ENCODE results near the gene ANKRD33B. TPM values are rescaled to one million over a fixed set of nuclear protein-coding genes. Genes with fewer than 3 reads are reported as not detected.

ANKRD33B gene
- total RNA-seq, 1 donor from 2014 or later = 14.2 TPM

DNA sequence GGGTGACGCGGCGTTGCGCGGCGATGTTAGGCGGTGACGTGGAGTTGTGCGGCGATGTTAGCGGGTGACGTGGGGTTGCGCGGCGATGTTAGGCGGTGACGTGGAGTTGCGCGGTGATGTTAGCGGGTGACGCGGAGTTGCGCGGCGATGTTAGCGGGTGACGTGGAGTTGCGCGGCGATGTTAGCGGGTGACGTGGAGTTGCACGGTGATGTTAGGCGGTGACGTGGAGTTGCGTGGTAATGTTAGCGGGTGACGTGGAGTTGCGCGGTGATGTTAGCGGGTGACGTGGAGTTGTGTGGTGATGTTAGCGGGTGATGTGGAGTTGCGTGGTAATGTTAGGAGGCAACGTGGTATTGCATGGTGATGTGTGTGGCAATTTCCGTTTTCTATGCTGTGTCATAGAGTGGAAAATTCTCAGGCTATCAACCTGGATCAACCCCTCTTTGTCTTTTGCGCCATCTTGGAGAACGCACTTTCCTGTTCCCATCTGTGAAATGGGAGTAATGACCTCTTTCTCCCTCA is 76.0 kb downstream of the ANKRD33B start:
- no peak overlapping the region for H3K27ac ChIP-seq
- H3K27me3 ChIP-seq = no peaks in the 10 kb centered on the region
- peaks cover 10% of the 10 kb centered on the region for H3K4me1 ChIP-seq
- no peak overlapping the region for H3K4me3 ChIP-seq
- no peak for DNase-seq (ENCODE audit: extremely low spot score in 2 of 2)
- TF ChIP-seq POLR2A (IDR thresholded peaks at IDR 0.05) = no peak
- TF ChIP-seq POLR2AphosphoS5 (IDR thresholded peaks at IDR 0.05; ENCODE audit: insufficient read depth in 1 of 2, low read depth in 1 of 2) = no peak
- TF ChIP-seq, protein P1, sequence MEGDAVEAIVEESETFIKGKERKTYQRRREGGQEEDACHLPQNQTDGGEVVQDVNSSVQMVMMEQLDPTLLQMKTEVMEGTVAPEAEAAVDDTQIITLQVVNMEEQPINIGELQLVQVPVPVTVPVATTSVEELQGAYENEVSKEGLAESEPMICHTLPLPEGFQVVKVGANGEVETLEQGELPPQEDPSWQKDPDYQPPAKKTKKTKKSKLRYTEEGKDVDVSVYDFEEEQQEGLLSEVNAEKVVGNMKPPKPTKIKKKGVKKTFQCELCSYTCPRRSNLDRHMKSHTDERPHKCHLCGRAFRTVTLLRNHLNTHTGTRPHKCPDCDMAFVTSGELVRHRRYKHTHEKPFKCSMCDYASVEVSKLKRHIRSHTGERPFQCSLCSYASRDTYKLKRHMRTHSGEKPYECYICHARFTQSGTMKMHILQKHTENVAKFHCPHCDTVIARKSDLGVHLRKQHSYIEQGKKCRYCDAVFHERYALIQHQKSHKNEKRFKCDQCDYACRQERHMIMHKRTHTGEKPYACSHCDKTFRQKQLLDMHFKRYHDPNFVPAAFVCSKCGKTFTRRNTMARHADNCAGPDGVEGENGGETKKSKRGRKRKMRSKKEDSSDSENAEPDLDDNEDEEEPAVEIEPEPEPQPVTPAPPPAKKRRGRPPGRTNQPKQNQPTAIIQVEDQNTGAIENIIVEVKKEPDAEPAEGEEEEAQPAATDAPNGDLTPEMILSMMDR (IDR thresholded peaks at IDR 0.05) = no peak
- H3K9me3 ChIP-seq = no peaks in the 10 kb centered on the region
- H3K36me3 ChIP-seq = no peaks in the 10 kb centered on the region
- intact Hi-C loops (cut with DNase I) = no loop called here

- TF ChIP-seq POLR2A (IDR thresholded peaks at IDR 0.05) (no peak), POLR2AphosphoS5 (IDR thresholded peaks at IDR 0.05; ENCODE audit: insufficient read depth in 1 of 2, low read depth in 1 of 2) (no peak)
- TF ChIP-seq, protein P1 (IDR thresholded peaks at IDR 0.05) = no peak
- Histone ChIP-seq H3K27me3 (no peaks in the 10 kb centered on the region), H3K4me1 (no peaks in the 10 kb centered on the region), H3K4me3 (no peak overlapping the region), H3K27ac (no peak overlapping the region), H3K36me3 (no peaks in the 10 kb centered on the region), H3K9me3 (no peaks in the 10 kb centered on the region)
- intact Hi-C loops (cut with DNase I) = no loop called here
- DNase-seq (ENCODE audit: extremely low spot score in 2 of 2) = no peak
Observed at GRCh38 chr5:10642367-10642766, 78.5 kb downstream of the ANKRD33B start.

- TF ChIP-seq POLR2AphosphoS5 (IDR thresholded peaks at IDR 0.05; ENCODE audit: insufficient read depth in 1 of 2, low read depth in 1 of 2) = no peak
- TF ChIP-seq POLR2A (IDR thresholded peaks at IDR 0.05) = no peak
- TF ChIP-seq, protein P1 (IDR thresholded peaks at IDR 0.05) = no peak
- no peak for DNase-seq (ENCODE audit: extremely low spot score in 2 of 2)
- Histone ChIP-seq H3K4me1 (no peaks in the 10 kb centered on the region), H3K9me3 (no peaks in the 10 kb centered on the region), H3K36me3 (no peaks in the 10 kb centered on the region), H3K27me3 (no peaks in the 10 kb centered on the region), H3K27ac (no peak overlapping the region), H3K4me3 (no peak overlapping the region)
- intact Hi-C loops (cut with DNase I) = no loop called here
Observed at GRCh38 chr5:10644192-10644591, 80.3 kb downstream of the ANKRD33B start.

DNA sequence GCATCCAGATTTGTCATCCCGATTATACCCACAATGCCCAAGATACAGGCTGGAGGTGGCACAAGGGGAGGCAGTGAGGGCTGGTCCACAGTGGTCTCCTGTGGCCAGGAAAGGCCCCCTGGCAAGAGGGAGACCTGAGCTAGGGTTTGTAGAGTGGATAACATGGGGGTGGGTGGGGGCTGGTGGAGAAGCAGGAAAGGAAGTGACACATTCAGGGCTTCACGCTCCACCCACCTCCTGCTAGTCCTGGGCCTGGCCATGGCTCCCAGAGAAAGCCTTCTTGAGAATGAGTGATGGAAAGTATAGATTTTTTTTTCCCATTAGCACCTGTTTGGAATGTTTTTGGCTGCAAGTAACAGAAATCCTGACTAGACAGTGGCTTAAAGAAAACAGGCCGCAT is 81.3 kb downstream of the ANKRD33B start:
- no peaks in the 10 kb centered on the region for H3K27me3 ChIP-seq
- DNase-seq (ENCODE audit: extremely low spot score in 2 of 2) = no peak
- TF ChIP-seq, protein P1 (IDR thresholded peaks at IDR 0.05) = no peak
- TF ChIP-seq POLR2AphosphoS5 (IDR thresholded peaks at IDR 0.05; ENCODE audit: insufficient read depth in 1 of 2, low read depth in 1 of 2) (no peak), POLR2A (IDR thresholded peaks at IDR 0.05) (no peak)
- no peaks in the 10 kb centered on the region for H3K36me3 ChIP-seq
- H3K27ac ChIP-seq = no peak overlapping the region
- H3K4me3 ChIP-seq = no peak overlapping the region
- no peaks in the 10 kb centered on the region for H3K9me3 ChIP-seq
- intact Hi-C loops (cut with DNase I) = no loop called here
- H3K4me1 ChIP-seq = no peaks in the 10 kb centered on the region

DNA sequence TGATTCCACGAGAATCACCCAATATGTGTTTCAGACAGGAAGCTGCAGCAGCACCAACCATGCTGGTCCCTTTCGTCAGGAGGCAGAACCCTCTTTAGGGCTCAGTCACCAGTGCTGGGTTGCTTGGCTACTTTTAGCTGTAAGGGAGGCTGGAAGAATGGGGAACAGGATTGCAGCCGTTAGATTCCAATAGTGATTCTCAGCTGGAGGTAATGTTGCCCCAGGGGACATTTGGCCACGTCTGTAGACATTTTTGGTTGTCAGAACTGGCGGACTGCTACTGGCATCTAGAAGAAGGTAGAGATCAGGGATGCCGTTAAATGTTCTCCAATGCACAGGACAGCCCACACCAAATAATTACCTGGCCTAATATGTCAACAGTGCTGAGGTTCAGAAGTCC is 81.8 kb downstream of the ANKRD33B start:
- Histone ChIP-seq H3K9me3 (no peaks in the 10 kb centered on the region), H3K27me3 (no peaks in the 10 kb centered on the region), H3K4me3 (no peak overlapping the region), H3K4me1 (no peaks in the 10 kb centered on the region), H3K36me3 (no peaks in the 10 kb centered on the region), H3K27ac (no peak overlapping the region)
- DNase-seq (ENCODE audit: extremely low spot score in 2 of 2) = no peak
- intact Hi-C loops (cut with DNase I) = no loop called here
- TF ChIP-seq POLR2A (IDR thresholded peaks at IDR 0.05) (no peak), POLR2AphosphoS5 (IDR thresholded peaks at IDR 0.05; ENCODE audit: insufficient read depth in 1 of 2, low read depth in 1 of 2) (no peak)
- TF ChIP-seq, protein P1 (IDR thresholded peaks at IDR 0.05) = no peak

Data from vagina (tissue), 2 donors.